Stimulated activated memory B cell treated with anti-CD40 and anti-IgM and Interleukin-4, amounts not matched to agents 10 μg/mL and 1 μg/mL and 100 μg/mL, for 72 hours (primary cell): ENCODE data around the gene ZNF695.
A peak's percentile ranks its signal among the peaks of the same experiment; 100 is the strongest.
"Not testable (repeated sequence)": the region's sequence is repeated elsewhere in the genome, so short reads cannot be mapped to it uniquely, and the experiment has no call there.

ENCODE experiments used
- ATAC-seq: fragments of 150-1000 bp; cut with Tn5 transposase; 2 replicates; pipeline ENCODE4 v1.10.0; 2021
- H3K27ac Mint-ChIP-seq: one replicate; pipeline ENCODE4 v1.8.0; 2022; ENCODE audit warnings: mild to moderate bottlenecking, mixed read lengths
- H3K27me3 Mint-ChIP-seq: one replicate; pipeline ENCODE4 v1.8.0; 2022; ENCODE audit warnings: mixed read lengths
- H3K36me3 Mint-ChIP-seq: one replicate; pipeline ENCODE4 v1.8.0; 2022; ENCODE audit warnings: mixed read lengths
- H3K4me1 Mint-ChIP-seq: one replicate; pipeline ENCODE4 v1.8.0; 2022; ENCODE audit warnings: mixed read lengths
- H3K4me3 Mint-ChIP-seq: one replicate; pipeline ENCODE4 v1.8.0; 2022; ENCODE audit warnings: mild to moderate bottlenecking, moderate library complexity, mixed read lengths
- H3K9me3 Mint-ChIP-seq: one replicate; pipeline ENCODE4 v1.8.0; 2022; ENCODE audit warnings: mixed read lengths

Gene ZNF695

DNA sequence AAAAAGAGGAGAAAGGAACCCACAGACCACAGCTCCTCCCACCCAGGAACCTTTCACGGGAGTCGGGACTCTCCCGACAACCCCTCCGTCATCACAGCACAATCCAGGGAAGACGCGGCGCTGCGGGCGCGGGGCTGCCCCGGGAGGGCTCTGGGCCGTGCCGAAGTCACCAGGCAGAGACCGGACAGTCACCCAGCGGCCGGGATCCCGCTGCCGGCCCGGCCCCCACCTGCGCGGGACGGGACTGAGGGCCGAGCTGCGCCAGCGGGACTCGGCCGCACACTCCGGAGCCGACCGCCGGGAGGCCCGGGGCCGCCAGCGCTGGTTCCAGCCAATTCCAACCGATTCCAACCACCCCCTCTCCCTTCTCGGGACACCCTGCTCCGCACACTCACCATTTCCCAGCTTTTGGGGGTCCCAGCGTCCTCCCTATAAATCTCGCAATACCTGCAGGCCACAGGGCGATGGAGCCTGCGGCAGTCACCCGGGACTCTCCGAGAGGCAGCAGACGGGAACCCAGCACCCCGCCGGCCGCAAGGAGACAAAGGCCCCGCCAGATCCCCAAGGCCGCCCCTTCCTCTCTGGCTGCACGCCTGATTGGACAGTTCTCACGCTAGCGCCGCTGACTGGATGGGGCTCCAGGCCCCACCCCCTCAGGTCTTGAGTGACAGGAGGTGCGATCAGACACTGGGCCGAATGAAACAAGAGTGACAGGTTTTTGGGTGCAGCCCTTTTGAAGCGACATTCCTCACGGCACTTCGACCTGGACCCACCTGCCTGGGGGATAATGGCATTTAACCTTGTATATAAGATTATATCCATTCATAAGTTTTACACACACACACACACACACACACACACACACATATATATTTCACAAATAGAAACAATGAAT is at the start of gene ZNF695:
TSS of gene ZNF695 (minus strand) at position 547 of the 895 bp plus-strand sequence. CDS start at position 398, 149 bp downstream.
- peak; percentile 96 for ATAC-seq
- peaks cover 7% of the 10 kb centered on the region for H3K4me1 Mint-ChIP-seq

DNA sequence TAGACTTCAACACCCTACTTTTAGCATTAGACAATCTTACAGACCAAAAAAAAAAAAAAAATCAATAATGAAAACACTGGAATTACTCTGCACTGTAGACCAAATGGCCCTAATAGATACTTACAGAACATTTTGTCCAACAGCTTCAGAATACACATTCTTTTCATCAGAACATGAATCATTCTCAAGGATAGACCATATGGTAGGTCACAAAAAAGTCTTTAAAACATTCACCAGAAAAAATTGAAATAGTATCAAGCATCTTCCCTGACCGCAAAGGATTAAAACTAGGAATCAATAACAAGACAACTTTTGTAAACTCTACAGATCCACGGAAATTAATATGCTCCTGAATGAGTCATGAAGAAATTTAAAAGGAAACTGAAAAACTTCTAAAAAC is 48.2 kb upstream of the ZNF695 start:
- ATAC-seq = no peak
- Mint-ChIP-seq H3K27ac (no peak overlapping the region), H3K4me1 (peaks cover 19% of the 10 kb centered on the region), H3K4me3 (no peak overlapping the region), H3K9me3 (peaks cover 42% of the 10 kb centered on the region), H3K36me3 (peaks cover 75% of the 10 kb centered on the region), H3K27me3 (no peaks in the 10 kb centered on the region)

More for the DNA sequence above, at the start of gene ZNF695:
- peaks cover 47% of the 10 kb centered on the region for H3K27me3 Mint-ChIP-seq
- peaks cover 22% of the 10 kb centered on the region for H3K36me3 Mint-ChIP-seq
- H3K27ac Mint-ChIP-seq = peak within 1 kb of the TSS; percentile 82
- H3K9me3 Mint-ChIP-seq = peaks cover 19% of the 10 kb centered on the region
- peak within 1 kb of the TSS; percentile 93 for H3K4me3 Mint-ChIP-seq

DNA sequence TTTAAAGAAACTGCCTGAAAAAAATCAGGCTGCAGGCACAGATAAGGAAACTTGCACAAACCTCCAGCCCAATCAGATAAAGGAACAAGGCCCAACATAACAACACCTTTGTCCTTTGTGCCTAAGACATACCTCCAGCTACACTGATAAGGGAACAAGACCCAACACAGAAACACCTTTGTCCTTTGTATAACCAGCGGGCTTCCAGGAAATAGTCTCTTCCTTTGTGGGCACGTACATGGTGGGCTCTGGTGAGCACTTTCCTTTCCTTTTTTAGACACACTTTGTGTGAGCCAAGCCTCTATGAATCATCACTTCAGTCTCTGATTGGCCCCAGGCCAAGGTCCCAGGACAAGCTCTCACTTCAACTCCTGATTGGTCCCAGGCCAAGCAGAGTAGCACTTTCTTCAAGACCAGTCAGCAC is 47.1 kb upstream of the ZNF695 start:
- H3K4me3 Mint-ChIP-seq = no peak overlapping the region
- H3K36me3 Mint-ChIP-seq = peaks cover 71% of the 10 kb centered on the region

DNA sequence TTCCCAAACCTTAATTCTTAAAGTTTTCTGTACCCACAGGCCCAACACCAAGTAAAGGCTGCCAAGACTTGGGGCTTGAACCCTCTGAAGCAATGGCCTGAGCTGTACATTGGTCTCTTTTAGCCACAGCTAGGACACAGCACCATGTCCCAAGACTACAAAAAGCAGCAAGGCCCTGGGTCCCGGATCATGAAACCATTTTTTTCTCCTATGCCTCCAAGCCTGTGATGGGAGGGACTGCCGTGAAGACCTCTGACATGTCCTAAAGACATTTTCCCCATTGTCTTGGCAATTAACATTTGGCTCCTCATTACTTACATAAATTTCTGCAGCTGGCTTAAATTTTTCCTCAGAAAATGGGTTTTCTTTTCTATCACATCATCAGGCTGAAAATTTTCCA is 39.8 kb upstream of the ZNF695 start:
- Mint-ChIP-seq H3K4me3 (no peak overlapping the region), H3K4me1 (no peaks in the 10 kb centered on the region), H3K27me3 (no peaks in the 10 kb centered on the region), H3K27ac (no peak overlapping the region), H3K36me3 (peaks cover 70% of the 10 kb centered on the region), H3K9me3 (peaks cover 37% of the 10 kb centered on the region)
- ATAC-seq = no peak

More for the DNA sequence above, 47.1 kb upstream of the ZNF695 start:
- peaks cover 19% of the 10 kb centered on the region for H3K4me1 Mint-ChIP-seq
- peaks cover 42% of the 10 kb centered on the region for H3K9me3 Mint-ChIP-seq
- H3K27me3 Mint-ChIP-seq = no peaks in the 10 kb centered on the region
- no peak overlapping the region for H3K27ac Mint-ChIP-seq
- no peak for ATAC-seq

DNA sequence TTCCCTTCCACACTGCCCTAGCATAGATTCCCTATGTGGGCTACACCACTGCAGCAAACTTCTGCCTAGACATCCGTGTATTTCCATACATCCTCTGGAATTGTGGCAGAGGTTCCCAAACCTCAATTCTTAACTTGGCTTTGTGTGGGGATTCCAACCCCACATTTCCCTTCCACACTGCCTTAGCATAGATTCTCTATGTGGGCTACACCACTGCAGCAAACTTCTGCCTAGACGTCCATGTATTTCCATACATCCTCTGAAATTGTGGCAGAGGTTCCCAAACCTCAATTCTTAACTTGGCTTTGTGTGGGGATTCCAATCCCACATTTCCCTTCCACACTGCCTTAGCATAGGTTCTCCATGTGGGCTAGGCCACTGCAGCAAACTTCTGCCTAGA is 39.4 kb upstream of the ZNF695 start:
- Mint-ChIP-seq H3K4me3 (no peak overlapping the region), H3K36me3 (peaks cover 70% of the 10 kb centered on the region), H3K9me3 (peaks cover 39% of the 10 kb centered on the region), H3K27me3 (no peaks in the 10 kb centered on the region), H3K27ac (no peak overlapping the region), H3K4me1 (no peaks in the 10 kb centered on the region)
- ATAC-seq = no peak

DNA sequence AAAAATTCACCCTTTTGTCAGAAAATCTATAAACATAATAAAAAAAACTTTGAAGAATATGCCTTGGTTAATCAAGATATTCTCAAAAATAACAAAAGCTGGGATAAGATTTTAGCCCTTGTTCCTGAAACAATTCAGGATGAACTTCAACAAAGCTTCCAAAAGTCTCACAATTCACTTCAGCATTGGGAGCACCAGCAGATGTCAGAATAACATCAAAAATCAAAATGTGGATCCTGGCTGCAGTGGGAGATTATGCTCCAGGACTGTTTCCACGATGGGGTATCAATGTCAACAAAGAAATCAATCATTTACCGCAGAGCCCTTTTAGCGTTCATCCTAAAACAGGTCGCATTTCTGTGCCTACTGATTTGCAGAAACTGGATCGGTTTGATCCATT is 35.5 kb upstream of the ZNF695 start:
- no peaks in the 10 kb centered on the region for H3K4me1 Mint-ChIP-seq
- peaks cover 31% of the 10 kb centered on the region for H3K9me3 Mint-ChIP-seq
- no peak for ATAC-seq
- H3K36me3 Mint-ChIP-seq = peaks cover 76% of the 10 kb centered on the region
- no peaks in the 10 kb centered on the region for H3K27me3 Mint-ChIP-seq
- H3K4me3 Mint-ChIP-seq = no peak overlapping the region
- H3K27ac Mint-ChIP-seq = no peak overlapping the region

DNA sequence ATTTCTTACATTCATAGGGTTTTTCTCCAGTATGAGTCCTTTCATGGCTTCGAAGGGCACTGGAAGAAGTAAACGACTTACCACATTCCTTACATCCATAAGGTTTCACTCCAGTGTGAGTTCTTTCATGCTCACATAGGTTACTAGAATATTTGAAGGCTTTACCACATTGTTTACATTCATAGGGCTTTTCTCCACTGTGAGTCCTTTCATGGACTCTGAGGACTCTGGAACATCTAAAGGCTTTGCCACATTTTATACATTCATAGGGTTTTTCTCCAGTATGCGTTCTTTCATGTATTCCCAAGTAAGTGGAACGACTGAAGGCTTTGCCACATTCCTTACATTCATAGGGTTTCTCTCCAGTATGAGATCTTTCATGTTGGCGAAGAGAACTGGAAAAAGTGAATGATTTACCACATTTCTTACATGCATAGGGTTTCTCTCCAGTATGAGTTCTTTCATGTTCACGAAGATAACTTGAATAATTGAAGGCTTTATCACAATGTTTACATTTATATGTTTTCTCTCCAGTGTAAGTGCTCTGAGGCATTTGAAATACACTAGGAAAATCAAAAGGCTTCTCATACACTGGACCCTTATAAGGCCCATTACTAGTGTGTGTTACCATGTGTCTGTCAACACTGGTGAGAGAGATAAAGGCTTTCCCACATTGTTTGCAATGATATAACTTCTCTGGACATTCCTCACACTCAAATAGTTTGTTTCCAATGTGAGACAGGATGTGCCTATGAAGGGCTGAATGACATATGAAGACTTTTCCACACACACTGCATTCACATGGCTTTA is 29.9 kb upstream of the ZNF695 start:
- Mint-ChIP-seq H3K27me3 (no peaks in the 10 kb centered on the region), H3K9me3 (peaks cover 21% of the 10 kb centered on the region), H3K27ac (no peak overlapping the region), H3K4me3 (no peak overlapping the region), H3K4me1 (no peaks in the 10 kb centered on the region), H3K36me3 (peaks cover 80% of the 10 kb centered on the region)
- no peak for ATAC-seq

DNA sequence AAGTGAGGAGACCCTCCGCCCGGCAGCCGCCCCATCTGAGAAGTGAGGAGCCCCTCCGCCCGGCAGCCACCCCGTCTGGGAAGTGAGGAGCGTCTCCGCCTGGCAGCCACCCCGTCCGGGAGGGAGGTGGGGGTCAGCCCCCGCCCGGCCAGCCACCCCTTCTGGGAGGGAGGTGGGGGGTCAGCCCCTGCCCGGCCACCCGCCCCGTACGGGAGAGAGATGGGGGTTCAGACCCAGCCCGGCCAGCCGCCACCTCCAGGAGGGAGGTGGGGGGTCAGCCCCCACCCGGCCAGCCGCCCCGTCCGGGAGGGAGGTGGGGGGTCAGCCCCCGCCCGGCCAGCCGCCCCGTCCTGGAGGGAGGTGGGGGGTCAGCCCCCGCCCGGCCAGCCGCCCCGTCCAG is 24.4 kb upstream of the ZNF695 start:
- ATAC-seq = not testable (repeated sequence)

DNA sequence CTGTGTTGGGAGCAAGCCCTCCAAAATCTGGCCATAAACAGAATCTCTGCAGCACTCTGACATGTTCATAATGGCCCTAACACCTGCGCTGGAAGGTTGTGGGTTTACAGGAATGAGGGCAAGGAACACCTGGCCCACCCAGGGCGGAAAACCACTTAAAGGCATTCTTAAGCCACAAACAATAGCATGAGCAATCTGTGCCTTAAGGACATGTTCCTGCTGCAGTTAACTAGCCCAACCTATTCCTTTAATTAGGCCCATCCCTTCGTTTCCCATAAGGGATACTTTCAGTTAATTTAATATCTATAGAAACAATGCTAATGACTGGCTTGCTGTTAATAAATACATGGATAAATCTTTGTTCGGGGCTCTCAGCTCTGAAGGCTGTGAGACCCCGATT is 16.8 kb upstream of the ZNF695 start:
- H3K4me1 Mint-ChIP-seq, H3K27me3 Mint-ChIP-seq, ATAC-seq, H3K4me3 Mint-ChIP-seq, H3K27ac Mint-ChIP-seq: not testable (repeated sequence)
- Mint-ChIP-seq H3K36me3 (peaks cover 11% of the 10 kb centered on the region), H3K9me3 (peaks cover 26% of the 10 kb centered on the region)

More for the DNA sequence above, 24.4 kb upstream of the ZNF695 start:
- not testable (repeated sequence) for H3K4me3 Mint-ChIP-seq, H3K27me3 Mint-ChIP-seq, H3K4me1 Mint-ChIP-seq, H3K27ac Mint-ChIP-seq
- Mint-ChIP-seq H3K9me3 (peaks cover 18% of the 10 kb centered on the region), H3K36me3 (peaks cover 39% of the 10 kb centered on the region)

DNA sequence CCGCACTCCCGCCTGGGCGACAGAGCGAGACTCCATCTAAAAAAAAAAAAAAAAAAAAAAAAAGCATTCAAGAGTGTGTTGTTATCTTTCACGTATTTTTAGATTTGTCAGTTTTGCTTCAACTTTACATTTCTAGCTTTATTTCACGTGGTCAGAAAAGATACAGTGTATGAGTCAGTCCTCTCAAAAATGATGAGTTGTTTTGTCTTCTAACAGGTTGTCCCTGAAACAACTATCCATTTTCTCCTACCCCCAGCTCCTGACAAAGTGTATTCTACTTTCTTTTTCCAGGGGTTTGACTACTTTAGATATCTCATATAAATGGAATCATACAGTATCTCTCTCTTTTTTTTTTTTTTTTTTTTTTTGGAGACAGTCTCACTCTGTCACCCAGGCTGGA is 5.5 kb upstream of the ZNF695 start:
- no peaks in the 10 kb centered on the region for H3K4me1 Mint-ChIP-seq
- H3K9me3 Mint-ChIP-seq = peaks cover 9% of the 10 kb centered on the region
- ATAC-seq = no peak
- no peak overlapping the region for H3K27ac Mint-ChIP-seq
- no peak overlapping the region for H3K4me3 Mint-ChIP-seq
- peaks cover 5% of the 10 kb centered on the region for H3K36me3 Mint-ChIP-seq
- peaks cover 3% of the 10 kb centered on the region for H3K27me3 Mint-ChIP-seq

DNA sequence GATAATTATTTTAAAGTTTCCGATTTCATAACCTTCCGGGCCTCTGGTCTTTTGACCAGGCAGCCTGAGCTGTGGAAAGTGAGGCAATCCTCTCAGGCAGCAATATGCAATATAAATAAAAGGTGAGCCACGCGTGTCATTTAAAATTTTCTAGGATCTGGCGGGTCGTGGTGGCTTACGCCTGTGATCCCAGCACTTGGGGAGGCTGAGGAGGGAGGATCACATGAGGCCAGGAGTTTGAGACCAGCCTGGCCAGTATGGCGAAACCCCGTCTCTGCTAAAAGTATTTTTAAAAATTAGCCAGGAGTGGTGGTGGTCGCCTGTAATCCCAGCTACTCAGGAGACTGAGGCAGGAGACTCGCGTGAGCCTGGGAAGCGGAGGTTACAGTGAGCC is 546 bp upstream of the ZNF695 start:
- Mint-ChIP-seq H3K36me3 (peaks cover 22% of the 10 kb centered on the region), H3K27me3 (peaks cover 47% of the 10 kb centered on the region), H3K9me3 (peaks cover 13% of the 10 kb centered on the region), H3K4me3 (no peak overlapping the region), H3K27ac (no peak overlapping the region), H3K4me1 (peaks cover 7% of the 10 kb centered on the region)
- no peak for ATAC-seq

DNA sequence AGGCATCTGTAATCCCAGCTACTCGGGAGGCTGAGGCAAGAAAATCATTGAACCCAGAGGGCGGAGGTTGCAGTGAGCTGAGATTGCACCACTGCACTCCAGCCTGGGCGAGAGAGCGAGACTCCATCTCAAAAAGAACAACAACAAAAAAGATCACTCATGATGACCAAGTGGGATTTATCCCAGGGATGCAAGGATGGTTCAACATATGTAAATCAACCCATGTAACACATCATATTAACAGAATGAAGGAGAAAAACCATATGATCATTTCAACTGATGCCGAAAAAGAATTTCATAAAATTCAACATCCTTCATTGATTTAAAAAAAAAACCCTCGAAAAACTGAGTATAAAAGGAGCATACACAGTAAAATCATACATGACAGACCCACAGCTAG is 3.8 kb downstream of the ZNF695 start:
- not testable (repeated sequence) for H3K27ac Mint-ChIP-seq, H3K4me1 Mint-ChIP-seq, H3K4me3 Mint-ChIP-seq, ATAC-seq
- H3K27me3 Mint-ChIP-seq = peaks cover 68% of the 10 kb centered on the region
- peaks cover 28% of the 10 kb centered on the region for H3K9me3 Mint-ChIP-seq
- H3K36me3 Mint-ChIP-seq = peaks cover 22% of the 10 kb centered on the region

DNA sequence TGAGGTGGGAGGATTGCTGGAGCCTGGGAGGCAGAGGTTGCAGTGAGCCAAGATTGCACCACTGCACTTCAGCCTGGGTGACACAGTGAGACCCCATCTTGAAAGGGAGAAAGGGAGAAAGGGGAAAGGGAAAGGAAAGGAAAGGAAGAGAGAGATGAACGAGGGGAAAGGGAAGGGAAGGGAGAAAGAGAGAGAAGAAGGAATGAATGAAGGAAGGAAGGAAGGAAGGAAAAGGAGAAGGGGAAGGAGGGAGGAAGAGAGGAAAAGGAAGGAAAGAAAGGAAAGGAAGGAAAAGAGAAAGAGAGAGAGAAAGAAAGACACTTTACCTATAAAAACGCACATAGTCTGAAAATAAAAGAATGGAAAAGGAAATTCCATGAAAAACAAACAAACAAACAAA is 18.0 kb downstream of the ZNF695 start:
- H3K36me3 Mint-ChIP-seq = peaks cover 31% of the 10 kb centered on the region
- H3K9me3 Mint-ChIP-seq = peaks cover 47% of the 10 kb centered on the region
- no peak overlapping the region for H3K27ac Mint-ChIP-seq
- no peaks in the 10 kb centered on the region for H3K27me3 Mint-ChIP-seq
- H3K4me3 Mint-ChIP-seq = no peak overlapping the region
- ATAC-seq = no peak
- H3K4me1 Mint-ChIP-seq = no peaks in the 10 kb centered on the region

DNA sequence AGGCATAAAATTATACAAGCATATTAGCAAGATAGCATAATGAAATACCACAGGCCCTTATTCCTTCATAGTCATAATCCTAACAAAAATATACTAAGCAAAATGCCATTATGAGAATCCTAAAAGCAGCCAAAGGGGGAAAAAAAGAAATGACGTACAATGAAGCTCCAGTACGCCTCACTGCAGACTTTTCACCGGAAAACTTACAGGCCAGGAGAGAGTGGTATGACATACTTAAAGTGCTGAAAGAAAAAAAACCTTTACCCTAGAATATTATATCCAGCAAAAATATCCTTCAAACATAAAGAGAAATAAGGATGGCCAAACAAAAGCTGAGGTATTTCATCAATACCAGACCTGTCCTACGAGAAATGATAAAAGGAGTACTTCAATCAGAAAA is 19.5 kb downstream of the ZNF695 start:
- Mint-ChIP-seq H3K4me1 (no peaks in the 10 kb centered on the region), H3K9me3 (peaks cover 52% of the 10 kb centered on the region), H3K27ac (no peak overlapping the region), H3K27me3 (no peaks in the 10 kb centered on the region), H3K4me3 (no peak overlapping the region), H3K36me3 (peaks cover 39% of the 10 kb centered on the region)
- ATAC-seq = no peak

DNA sequence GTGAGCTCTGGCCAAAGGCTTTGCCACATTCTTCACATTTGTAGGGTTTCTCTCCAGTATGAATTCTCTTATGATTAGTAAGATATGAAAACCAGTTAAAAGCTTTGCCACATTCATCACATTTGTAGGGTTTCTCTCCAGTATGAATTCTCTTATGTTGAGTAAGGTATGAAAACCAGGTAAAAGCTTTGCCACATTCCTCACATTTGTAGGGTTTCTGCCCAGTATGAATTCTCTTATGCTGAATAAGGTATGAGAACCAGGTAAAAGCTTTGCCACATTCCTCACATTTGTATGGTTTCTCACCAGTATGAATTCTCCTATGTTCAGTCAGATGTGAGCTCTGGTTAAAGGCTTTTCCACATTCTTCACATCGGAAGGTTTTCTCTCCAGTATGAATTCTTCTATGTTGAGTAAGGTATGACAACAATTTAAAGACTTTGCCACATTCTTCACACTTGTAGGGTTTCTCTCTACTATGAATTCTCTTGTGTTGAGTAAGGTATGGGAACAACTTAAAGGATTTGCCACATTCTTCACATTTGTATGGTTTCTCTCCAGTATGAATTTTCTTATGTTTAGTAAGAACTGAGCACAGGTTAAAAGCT is 20.7 kb downstream of the ZNF695 start:
- H3K27ac Mint-ChIP-seq = no peak overlapping the region

More for the DNA sequence above, 20.7 kb downstream of the ZNF695 start:
- Mint-ChIP-seq H3K27me3 (no peaks in the 10 kb centered on the region), H3K9me3 (peaks cover 47% of the 10 kb centered on the region), H3K36me3 (peaks cover 39% of the 10 kb centered on the region), H3K4me3 (no peak overlapping the region), H3K4me1 (no peaks in the 10 kb centered on the region)
- no peak for ATAC-seq
